HG03060 (cell line): ENCODE measurements around the gene TFEB.
"Not testable (repeated sequence)": the region's sequence is repeated elsewhere in the genome, so short reads cannot be mapped to it uniquely, and the experiment has no call there.

ENCODE experiments used
- ATAC-seq: cut with Tn5 transposase; IDR thresholded peaks from one replicate; pipeline ENCODE4 v1.9.1; 2021; ENCODE audit warnings: low read depth, moderate number of reproducible peaks; ENCODE audit not compliant: unreplicated experiment

TFEB gene

DNA sequence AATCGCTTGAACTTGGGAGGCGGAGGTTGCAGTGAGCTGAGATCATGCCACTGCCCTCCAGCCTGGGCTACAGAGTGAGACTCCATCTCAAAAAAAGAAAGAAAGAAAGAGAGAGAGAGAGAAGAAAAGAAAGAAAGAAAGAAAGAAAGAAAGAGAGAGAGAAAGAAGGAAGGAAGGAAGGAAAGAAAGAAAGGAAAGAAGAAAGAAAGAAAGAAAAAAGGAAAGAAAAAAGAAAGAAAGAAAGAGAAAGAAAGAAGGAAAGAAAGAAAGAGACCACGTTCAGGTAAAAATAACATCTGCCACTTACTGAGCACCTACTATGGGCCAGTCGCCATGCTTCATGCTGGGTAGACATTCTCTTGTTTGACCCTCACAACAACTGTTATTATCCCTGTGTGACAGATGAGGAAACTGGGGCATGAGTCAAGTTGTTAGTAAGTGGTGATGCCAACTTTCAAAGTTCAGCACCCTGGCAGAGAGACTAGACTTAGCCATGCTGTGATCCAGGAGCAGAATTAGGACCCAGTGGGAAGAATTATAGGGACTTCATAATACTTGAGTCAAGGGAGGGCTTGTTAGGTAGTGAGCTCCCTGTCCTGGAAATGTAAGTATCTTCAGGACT is 30.7 kb upstream of the TFEB start:
- ATAC-seq = not testable (repeated sequence)

DNA sequence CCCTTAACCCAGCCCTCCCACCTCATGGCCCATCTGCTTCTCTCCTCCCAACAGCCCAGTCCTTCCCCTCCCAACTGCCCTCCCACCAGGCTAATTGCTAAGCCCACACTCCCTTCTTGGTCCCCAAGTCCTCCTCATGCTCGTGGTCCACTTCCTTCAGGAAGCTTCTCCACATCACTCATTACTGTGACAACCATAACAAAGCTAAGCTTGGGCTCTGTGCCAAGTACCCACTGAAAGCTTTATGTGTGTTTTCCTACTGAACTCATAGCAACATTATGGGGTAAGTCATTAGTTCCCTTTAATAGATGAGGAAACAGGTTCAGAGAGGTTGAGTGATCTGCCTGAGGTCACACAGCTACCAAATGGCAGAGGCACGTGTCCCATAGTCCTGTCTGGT is 28.1 kb upstream of the TFEB start:
- ATAC-seq = no peak

DNA sequence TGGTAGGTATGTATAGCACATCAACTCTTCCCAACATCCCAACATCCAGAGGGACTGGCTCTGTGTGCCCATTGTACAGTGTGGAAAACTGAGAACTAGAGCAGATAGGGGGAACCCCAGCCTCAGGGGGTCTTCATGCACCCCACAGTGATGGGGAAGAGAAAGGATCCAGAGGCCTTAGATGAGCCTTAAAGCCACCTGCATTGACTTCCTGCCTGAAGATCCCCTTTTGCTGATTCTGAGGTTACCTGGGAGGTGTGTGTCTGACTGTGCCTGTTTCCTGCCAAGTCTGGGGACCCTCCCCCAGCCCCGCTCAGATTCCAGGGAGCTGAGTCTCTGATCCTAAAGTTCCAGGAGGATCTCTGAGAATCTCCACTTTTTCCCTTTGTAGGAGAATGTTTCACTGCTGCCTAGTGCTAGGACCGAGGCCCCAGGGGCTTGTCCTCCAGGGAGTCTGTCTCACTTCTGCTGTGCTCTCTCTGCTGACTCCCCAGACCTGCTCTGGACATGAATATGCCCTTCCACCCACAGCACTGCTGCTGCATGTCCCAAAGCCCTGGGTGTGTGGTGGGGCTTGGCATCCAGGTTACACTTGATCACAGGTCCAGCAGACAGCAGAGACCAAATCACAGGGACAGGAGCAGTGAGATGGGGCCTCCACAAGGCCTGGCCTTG is 24.6 kb upstream of the TFEB start:
- no peak for ATAC-seq

DNA sequence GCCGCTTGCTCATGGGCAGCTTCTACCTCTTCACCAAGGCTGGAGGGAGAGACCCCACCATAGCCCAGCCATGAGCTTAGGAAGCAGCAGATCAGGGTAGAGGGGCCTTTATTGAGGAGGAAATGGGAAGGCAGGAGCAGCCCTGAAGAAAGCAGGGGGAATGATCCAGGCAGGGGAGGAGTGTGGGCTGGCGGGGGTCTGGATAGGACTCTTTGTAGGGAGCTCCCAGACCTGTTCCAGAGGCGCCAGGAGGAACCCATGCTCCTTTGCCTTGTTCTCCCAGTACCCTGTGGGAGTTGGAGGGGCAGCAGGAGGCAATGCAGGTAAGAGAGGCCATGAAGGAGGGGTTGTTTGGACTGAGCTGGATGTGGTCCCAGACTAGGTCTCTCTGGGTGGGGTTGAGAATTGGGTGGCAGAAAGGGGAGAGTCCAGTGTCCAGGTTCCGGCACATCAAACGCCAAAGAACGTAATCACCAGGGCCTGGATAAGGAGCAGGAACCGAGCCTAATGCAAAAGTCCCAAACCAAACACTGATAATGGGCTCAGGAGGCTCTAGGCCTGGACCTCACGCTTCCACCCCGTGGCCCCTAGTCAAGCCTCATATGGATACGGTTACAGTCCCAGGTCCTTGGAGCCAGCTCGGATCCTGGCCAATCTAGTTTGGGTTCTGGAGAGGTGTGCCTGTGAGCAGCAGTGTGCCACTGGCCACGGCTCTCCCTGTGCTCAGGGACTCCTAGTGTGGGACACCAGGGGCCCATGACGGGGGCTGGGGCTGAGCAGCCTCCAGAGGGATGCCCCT is 23.9 kb upstream of the TFEB start:
- no peak for ATAC-seq

DNA sequence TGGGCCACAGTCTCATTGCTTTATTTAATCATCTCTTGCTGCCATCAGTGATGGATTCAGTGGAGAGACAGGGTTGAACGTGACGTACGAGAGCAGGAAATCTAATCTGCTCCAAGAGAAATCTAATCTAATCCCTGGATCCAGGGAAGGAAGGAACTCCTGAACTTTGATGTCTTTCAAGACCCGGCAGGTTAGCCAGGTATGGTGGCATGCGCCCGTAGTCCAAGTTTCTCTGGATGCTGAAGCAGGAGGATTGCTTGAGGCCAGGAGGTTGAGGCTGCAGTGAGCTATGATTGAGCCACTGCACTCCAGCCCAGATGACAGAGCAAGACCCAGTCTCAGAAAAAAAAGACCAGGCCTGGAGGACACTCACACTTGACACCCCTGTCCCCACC is 23.2 kb upstream of the TFEB start:
- ATAC-seq = no peak

DNA sequence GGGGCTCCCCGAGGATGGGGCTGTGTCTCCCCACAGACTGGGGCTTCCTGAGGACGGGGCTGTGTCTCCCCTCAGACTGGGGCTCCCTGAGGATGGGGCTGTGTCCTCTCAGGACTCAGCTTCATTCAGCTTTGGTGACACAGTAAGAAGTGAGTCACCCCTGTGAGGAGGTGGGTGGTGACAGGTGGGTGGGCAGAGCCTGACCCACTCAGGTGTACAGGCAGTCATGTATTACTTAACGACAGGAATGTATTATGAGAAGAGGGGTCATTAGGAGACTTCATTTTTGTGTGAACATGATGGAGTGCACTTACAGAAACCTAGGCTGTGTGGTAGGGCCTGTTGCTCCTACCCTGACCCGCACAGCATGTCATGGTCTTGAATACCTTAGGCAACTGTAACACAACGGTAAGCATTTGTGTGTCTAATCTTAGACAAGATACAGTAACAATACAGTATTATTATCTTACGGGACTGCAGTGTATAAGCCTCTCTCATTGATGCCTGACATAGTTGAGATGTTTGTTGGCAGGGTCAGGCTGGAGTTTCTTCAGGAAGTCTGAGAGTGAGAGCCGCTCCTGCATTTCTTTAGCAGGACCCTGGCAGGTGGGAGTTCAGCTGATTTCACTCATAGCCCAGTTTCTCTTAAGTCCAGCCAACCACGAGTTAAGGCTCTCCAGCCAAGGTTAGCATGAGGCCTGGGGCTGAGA is 22.7 kb upstream of the TFEB start:
- ATAC-seq = no peak

DNA sequence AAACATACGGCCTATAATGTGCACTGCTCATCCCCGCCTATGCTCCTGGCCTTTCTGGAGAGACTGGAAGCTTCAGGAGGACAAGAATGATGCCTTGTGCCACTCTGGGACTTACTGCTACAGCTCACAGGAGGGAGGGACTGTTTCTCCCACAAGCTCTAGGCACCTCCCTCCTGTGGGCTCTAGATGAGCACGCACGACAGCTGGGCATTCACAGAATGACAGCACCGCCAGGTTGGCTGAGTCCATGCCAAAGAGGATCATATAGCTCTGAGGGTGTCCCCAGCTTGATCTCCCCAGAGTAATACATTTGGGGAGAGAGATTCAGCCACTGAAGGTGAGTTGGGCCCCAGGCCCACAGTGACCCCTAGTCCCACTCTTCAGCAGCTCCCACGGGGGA is 21.9 kb upstream of the TFEB start:
- no peak for ATAC-seq

DNA sequence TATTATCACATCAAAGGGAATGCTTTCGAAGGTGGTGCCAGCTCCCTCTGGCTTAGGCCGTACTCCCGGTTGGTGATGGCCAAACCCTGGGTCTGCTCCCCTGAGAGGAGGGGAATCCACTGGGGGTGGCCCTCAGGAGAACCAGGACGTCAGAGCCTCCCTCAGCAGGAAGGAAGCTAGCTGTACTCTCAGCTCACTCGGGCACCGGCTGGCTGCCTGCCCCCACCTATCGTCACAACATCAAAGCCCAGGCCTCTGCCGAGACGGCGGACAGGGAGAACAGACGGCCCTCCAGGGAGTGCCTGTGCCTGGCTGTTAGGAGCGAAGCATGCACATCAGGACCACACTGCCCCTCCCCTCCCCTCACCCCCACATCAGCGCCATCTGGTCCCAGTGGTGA is 20.9 kb upstream of the TFEB start:
- no peak for ATAC-seq

DNA sequence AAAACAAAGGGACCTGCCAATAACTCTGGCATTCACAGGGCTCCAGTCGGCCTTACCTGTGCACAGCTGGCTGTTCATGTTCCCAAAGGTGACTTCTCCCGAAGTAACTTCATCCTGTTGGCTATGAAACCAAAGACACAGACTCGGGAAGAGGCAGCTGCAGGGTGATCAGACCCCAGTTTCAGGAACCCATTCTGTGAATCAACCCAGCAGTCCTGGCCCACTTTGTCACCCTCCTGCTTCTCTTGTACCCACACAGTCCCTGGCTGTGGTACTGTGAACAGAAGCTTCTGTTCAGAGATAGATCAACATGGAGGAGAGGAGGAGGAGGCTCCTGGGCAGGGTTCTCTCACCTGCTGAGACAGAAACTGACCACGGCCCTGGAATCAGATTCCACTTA is 20.5 kb upstream of the TFEB start:
- ATAC-seq = no peak

DNA sequence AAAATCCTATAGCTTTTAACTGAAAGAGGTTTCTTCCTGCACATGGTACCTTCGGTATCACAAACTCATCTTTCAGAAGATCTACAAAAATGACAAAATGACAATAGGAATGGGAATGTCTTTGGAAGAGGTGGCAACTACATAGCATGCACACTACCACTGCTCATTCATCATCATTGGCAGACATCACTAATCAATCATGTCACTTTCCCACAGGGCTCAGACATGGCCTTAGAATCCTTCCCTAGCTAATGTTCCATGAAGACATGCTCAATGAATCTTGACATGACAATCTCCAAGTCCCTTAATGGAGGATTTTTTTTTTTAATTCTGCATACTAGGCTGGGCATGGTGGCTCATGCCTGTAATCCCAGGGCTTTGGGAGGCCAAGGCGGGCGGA is 15.0 kb upstream of the TFEB start:
- ATAC-seq = no peak

DNA sequence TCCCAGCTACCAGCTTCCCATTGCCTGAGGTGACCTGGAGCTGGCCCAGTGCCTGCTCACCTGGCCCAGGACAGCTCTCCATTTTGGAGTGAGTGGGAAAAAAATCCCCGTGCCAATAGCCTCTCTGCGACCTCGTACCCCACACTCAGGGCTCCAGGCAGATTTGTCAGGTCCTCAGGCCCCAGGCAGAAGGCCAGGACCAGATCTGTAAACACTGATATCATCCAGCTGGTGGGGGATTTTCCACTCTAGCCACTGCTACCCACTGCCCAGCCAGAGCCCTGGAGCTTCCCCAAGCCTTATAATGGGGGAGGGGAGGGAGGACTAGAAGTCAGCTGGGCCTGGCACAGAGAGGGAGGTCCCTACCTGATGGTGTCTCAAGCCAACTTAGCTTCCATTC is 13.1 kb upstream of the TFEB start:
- no peak for ATAC-seq

DNA sequence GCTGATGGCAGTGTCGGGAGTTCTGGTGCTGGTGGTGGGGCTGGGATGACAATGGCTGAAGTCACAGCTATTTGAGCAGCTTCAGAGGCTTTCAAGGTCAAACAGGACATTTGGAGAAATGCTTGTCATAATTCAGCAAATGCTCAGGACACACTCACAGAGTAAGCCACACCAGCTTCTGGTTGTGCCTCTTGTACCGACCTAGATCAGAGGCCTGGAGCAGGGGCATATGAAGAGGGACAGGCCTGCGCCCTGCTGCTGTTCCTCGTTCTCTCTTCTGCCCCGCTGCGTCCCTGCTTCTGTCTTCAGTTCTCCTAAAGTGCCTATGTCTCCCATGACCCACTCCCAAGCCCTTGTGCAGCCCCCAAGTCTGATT is 12.7 kb upstream of the TFEB start:
- no peak for ATAC-seq

DNA sequence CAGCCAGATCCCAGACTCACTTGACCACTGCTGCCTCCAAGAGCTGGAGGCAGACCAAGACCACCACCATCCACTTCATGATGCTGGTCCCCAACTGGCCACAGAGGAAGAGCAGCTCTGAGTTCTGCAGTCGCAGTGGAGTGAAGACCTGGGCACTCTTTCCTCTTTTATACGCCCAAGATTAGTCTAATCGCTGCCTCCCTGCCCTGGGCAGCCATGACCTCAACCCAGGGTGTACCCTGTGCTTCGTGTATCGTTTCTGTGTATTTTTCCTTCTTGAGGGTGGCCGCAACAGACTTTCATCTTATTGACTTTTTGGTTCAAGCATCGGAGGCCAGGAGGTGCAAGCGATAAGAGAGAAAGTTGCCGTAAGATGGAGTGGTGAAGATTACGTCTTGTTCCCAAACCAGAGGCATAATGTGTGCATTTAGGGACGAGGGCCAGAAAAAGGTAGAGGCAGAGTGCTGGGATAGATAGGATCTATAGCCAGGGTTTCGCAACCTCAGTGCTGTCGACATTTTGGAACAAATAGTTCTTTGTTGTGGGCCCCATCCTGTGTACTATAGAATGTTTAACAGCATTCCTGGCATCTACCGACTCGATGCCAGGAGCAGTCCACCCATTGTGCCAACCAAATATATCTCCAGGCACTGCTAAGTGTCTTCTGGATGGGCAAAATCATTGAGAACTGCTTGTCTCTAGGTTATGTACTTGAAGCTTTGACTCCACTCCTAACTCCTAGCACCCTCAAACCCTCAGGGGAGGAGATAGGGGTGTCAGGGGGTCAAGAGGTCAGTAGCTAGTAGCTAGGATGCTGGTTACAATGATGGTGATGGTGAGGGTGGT is 12.1 kb upstream of the TFEB start, which contains the start of gene PGC:
Gene PGC (minus strand): TSS at position 142 of the 846 bp plus-strand sequence. CDS start 63 bp downstream, at position 79.
- no peak for ATAC-seq

DNA sequence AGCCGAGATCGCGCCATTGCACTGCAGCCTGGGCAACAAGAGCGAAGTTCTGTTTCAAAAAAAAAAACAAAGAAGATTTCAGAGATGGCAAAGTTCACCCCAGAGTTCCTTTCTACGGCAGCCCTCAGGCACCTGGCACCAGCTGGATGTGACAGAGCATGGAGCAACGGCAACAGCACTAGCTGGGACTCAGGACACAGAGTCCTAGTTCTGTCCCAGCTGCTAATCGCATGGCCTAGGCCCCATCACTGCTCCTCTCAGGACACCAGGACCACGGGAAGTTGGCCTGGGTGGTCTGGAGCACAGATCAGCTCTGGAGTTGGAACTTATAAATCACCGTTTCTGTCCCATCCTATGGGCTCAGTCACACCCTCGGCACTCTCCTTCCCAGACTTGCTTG is 10.7 kb upstream of the TFEB start:
- ATAC-seq = no peak

DNA sequence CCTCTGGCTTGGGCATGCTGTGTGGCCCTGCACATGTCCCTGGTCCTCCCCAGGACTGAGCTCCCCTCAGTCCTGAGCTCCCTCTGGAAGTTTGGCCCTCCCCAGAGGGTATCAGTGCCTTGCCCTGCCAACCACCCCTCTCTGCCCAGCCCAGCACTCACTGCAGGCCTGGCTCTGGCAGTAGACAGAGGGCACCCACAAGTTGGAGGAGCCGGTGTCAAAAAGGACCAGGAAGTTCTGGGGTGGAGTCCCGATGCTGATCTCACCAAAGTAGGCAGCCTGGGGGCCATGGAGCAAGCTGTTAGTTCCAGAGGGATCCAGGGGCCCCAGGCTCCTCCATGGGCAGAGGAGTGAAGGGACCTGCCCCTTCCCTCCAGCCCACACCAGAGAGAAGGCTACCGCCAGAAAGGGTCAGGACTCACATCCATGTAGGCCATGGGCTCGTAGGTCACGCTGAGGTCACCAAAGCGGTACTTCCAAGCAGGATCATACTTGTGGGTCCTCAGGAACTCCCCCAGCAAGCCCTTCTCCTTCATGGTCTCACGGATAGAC is 8.9 kb upstream of the TFEB start:
- no peak for ATAC-seq

DNA sequence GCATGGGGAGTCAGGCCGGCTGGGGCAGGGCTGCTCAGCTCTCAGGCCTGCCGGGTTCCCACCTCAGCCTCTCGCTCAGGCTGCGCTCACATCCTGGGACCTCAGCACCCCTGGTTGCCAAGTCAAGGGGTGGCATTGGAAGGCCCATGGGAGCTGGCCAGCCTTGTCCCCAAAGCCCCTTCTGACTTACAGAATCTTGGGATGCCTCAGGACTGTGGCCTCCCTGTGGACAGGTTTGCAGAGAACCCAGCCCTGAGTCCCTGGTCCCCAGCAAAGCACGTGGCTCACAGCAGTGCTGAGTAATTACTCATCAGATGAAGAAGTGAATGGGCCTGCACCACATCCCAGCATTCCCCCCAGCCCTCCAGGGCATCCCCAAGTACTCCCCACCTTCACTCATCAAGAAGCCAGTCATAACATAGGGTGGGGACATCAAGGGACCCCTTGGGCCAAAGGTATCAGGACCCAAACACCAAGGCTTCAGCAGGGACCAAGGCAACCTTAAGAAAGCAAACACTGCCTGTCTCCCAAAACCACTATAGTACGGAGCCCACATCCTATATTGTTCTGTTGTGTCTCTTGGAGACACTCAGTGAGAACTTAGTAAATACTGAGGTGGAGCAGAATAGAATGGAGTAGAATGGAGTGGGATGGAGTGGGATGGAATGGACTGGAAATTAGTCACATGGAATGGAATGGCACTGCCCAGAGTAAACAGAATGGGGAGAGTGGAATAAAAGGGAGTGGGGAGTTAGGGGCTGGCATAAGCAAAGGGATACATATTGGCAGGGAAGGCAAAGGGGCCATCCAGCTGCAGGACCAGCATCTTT is 8.2 kb upstream of the TFEB start:
- ATAC-seq = no peak

DNA sequence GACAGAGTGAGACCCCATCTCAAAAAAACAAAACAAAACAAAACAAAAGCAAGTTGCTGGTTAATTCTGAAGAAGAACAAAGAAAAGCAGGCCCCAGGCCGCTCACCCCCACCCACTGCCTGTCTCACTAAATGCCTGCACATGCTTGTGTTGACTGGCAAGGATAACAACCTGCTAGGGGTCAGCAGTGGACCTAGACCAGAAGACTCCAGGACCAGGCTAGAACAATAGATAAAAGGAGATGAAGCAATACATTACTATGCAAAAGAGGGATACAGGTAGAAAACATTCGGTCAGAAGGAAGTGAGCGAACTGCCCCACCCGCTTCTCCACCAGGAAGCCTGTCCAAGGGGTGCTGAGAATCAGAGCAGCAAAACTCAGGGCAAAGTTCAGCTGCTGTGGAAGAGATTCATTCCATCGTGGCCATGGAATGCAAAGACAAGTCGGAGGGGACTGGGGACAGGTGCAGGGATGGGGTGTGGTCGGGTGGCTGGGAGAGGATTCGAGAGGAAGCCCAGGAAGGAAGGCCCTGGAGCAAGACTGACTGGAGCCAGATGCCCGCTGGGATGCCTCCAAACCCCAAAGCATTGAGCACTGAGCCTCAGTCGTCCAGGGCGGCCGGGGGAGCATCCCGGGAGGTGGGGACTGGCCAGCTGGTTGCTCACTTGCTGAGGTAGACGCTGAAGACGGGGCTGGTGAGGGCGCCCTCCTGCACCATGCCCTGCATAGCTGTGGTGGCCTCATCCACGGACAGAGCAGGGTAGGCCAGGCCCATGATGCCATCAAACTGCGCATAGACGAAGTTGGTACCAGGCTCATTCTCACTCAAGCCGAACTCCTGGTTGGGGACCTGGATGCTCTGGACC is 6.5 kb upstream of the TFEB start:
- no peak for ATAC-seq
